NCI-H460 (cell line): Measurements from ENCODE around the gene NECAB2. TPM values are rescaled to one million over a fixed set of nuclear protein-coding genes. Genes with fewer than 3 reads are reported as not detected.

Experiments
- small RNA-seq, 2 experiments: library from RNA; depleted of rRNA; stranded (forward); fragments of <200 nt; gene quantifications; one replicate each; pipeline ENCODE3, GENCODE V24; 2014
- total RNA-seq: library from RNA; depleted of rRNA; stranded (reverse); fragments of >200 nt; shearing (Covaris generic); gene quantifications from 2 replicates; pipeline ENCODE4 v1.2.3, GENCODE V29; 2014; rRNA removed

NECAB2 gene
- total RNA-seq, 1 experiment from 2014 or later: 1.1 TPM

Small RNAs within 50 kb of the gene (small RNA-seq; reads per million reads assigned to genes)
- 0 reads per million in 2 experiments for gene RNA5SP432

Other genes starting within 250 kb of the NECAB2 start
- gene HSBP1, start 160.3 kb upstream of the NECAB2 start, total RNA-seq: 83.5 and 93.8 TPM in 2 replicates
- 0.95 and 1.6 TPM in 2 replicates for gene MLYCD, start 69.1 kb upstream of the NECAB2 start, total RNA-seq
- 53.5 and 57.5 TPM in 2 replicates for gene OSGIN1, start 15.0 kb upstream of the NECAB2 start, total RNA-seq
- gene SLC38A8, start 74.6 kb downstream of the NECAB2 start, total RNA-seq: not detected in 2 replicates
- gene MBTPS1, start 148.7 kb downstream of the NECAB2 start, total RNA-seq: 43.9 and 55.0 TPM in 2 replicates
- 16.9 and 20.2 TPM in 2 replicates for gene HSDL1, start 176.9 kb downstream of the NECAB2 start, total RNA-seq
- gene DNAAF1, start 177.1 kb downstream of the NECAB2 start, total RNA-seq: not detected in 2 replicates
- gene TAF1C, start 218.8 kb downstream of the NECAB2 start, total RNA-seq: 10.4 and 15.5 TPM in 2 replicates
- gene ADAD2, start 222.9 kb downstream of the NECAB2 start, total RNA-seq: not detected in 2 replicates